ENCODE data around the gene SGK1. TPM values are rescaled to one million over a fixed set of nuclear protein-coding genes. Genes with fewer than 3 reads are reported as not detected.
"Not testable (repeated sequence)": the region's sequence is repeated elsewhere in the genome, so short reads cannot be mapped to it uniquely, and the experiment has no call there.

The SGK1 gene
- total RNA-seq, 2 donors from 2014 or later = 67.3 to 97.5 TPM

DNA sequence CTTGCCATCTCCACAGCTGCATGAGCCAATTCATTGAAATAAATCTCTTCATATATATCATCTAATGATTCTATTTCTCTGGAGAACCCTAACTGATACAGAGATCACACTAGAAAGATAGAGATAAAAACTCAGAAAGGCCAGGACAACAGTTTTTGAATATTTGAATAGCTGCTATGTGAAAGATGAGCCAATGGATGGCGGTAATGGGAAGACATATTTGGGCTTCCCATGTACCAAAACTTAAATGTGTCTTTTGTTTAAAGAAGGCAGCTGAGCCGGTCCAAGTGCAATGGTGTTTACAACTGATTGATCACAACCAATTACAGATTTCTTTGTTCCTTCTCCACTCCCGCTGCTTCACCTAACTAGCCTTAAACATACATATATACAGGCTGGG is 35.1 kb downstream of the SGK1 start:
- Histone ChIP-seq H3K27me3 (replicated peaks; ENCODE audit: insufficient read depth) (no peaks in the 10 kb centered on the region), H3K27ac (no peak overlapping the region), H3K9me3 (no peaks in the 10 kb centered on the region), H3K4me1 (ENCODE audit: control insufficient read depth in 1 of 2, low read depth in 2 of 2) (no peaks in the 10 kb centered on the region), H3K36me3 (no peaks in the 10 kb centered on the region), H3K4me3 (no peak overlapping the region)
- TF ChIP-seq, protein P1, sequence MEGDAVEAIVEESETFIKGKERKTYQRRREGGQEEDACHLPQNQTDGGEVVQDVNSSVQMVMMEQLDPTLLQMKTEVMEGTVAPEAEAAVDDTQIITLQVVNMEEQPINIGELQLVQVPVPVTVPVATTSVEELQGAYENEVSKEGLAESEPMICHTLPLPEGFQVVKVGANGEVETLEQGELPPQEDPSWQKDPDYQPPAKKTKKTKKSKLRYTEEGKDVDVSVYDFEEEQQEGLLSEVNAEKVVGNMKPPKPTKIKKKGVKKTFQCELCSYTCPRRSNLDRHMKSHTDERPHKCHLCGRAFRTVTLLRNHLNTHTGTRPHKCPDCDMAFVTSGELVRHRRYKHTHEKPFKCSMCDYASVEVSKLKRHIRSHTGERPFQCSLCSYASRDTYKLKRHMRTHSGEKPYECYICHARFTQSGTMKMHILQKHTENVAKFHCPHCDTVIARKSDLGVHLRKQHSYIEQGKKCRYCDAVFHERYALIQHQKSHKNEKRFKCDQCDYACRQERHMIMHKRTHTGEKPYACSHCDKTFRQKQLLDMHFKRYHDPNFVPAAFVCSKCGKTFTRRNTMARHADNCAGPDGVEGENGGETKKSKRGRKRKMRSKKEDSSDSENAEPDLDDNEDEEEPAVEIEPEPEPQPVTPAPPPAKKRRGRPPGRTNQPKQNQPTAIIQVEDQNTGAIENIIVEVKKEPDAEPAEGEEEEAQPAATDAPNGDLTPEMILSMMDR (IDR thresholded peaks at IDR 0.05) = no peak
- DNase-seq (ENCODE audit: low spot score) (no peak), ATAC-seq (ENCODE audit: insufficient number of reproducible peaks, low FRiP score, low read depth) (no peak)

DNA sequence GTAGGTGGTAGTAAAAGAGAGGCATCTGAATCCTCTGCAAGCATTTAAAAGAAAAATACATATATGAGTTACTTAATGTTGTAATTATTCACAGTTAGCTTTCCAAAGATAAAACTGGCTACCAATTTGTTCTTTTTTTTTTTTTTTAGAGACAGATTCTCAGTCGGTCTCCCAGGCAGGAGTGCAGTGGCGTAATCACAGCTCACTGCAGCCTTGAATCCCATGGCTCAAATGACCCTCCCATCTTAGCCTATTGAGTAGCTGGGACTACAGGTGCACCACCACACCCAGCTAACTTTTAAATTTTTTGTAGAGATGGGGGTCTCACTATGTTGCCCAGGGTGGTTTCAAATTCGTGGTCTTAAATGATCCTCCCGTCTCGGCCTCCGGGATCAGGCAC is 36.5 kb downstream of the SGK1 start:
- H3K4me1 ChIP-seq (ENCODE audit: control insufficient read depth in 1 of 2, low read depth in 2 of 2) = no peaks in the 10 kb centered on the region
- H3K9me3 ChIP-seq = no peaks in the 10 kb centered on the region
- H3K27ac ChIP-seq = no peak overlapping the region
- TF ChIP-seq, protein P1 (IDR thresholded peaks at IDR 0.05) = no peak
- no peak for ATAC-seq (ENCODE audit: insufficient number of reproducible peaks, low FRiP score, low read depth)
- no peaks in the 10 kb centered on the region for H3K36me3 ChIP-seq
- no peaks in the 10 kb centered on the region for H3K27me3 ChIP-seq (replicated peaks; ENCODE audit: insufficient read depth)
- no peak overlapping the region for H3K4me3 ChIP-seq
- DNase-seq (ENCODE audit: low spot score) = no peak

DNA sequence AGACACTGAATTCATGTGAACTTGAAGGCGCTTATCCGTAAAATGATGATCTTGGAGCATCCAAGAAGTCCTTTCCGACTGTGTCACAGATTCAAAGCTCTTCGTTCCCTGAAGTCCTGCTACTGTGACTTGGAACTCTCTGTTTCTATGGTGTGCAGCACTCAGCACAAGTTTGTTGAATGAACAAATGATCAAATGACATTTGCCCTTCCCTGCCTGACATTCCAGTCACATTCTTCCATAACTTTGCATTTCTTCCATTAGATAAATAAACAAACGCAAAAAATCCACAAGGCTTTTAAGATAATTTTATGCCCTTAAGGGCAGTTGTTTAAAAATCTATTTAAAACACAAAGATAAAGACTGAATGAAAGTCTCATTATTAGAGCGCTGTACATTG is 39.9 kb downstream of the SGK1 start:
- H3K4me3 ChIP-seq = no peak overlapping the region
- ATAC-seq (ENCODE audit: insufficient number of reproducible peaks, low FRiP score, low read depth) (no peak), DNase-seq (ENCODE audit: low spot score) (no peak)
- TF ChIP-seq, protein P1 (IDR thresholded peaks at IDR 0.05) = no peak
- H3K27me3 ChIP-seq (replicated peaks; ENCODE audit: insufficient read depth) = no peaks in the 10 kb centered on the region
- H3K27ac ChIP-seq = no peak overlapping the region
- no peaks in the 10 kb centered on the region for H3K36me3 ChIP-seq
- H3K4me1 ChIP-seq (ENCODE audit: control insufficient read depth in 1 of 2, low read depth in 2 of 2) = no peaks in the 10 kb centered on the region
- H3K9me3 ChIP-seq = no peaks in the 10 kb centered on the region

DNA sequence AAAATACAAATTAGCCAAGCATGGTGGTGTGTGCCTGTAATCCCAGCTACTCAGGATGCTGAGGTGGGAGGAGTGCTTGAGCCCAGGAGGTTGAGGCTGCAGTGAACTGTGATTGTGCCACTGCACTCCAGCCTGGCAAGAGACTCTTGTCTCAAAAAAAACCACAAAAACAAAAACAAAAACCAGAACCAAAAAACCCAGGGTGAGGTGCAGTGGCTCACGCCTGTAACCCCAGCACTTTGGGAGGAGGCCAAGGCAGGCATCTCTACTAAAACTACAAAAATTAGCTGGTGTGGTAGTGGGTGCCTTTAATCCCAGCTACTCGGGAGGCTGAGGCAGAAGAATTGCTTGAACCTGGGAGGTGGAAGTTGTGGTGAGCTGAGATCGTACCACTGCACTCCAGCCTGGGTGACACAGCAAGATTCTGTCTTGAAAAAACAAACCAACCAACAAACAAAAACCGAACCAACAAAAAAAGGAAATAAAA is 41.0 kb downstream of the SGK1 start:
- H3K27me3 ChIP-seq (replicated peaks; ENCODE audit: insufficient read depth); DNase-seq (ENCODE audit: low spot score); H3K4me1 ChIP-seq (ENCODE audit: control insufficient read depth in 1 of 2, low read depth in 2 of 2); H3K27ac ChIP-seq; H3K36me3 ChIP-seq; ATAC-seq (ENCODE audit: insufficient number of reproducible peaks, low FRiP score, low read depth); H3K4me3 ChIP-seq; H3K9me3 ChIP-seq: not testable (repeated sequence)

DNA sequence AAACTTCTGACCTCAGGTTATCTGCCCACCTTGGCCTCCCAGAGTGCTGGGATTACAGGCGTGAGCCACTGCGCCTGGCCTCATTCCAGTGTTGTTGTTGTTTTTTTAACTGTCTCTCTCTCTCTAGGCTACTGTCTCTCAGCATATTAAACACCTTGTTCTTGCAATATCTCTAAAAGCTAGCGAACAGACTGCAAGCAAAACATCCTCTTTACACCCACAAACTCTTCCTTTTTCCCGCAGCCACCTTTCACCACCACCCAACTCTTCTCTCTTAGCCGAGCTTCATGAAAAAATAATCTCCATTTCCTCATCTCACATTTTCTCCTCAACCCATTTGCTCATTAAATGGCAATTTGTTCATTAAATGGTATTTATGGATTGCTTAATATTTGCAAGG is 45.5 kb downstream of the SGK1 start:
- Histone ChIP-seq H3K27me3 (replicated peaks; ENCODE audit: insufficient read depth) (no peaks in the 10 kb centered on the region), H3K36me3 (no peaks in the 10 kb centered on the region), H3K27ac (no peak overlapping the region), H3K4me1 (ENCODE audit: control insufficient read depth in 1 of 2, low read depth in 2 of 2) (no peaks in the 10 kb centered on the region), H3K9me3 (no peaks in the 10 kb centered on the region), H3K4me3 (no peak overlapping the region)
- ATAC-seq (ENCODE audit: insufficient number of reproducible peaks, low FRiP score, low read depth) (no peak), DNase-seq (ENCODE audit: low spot score) (no peak)
- TF ChIP-seq, protein P1 (IDR thresholded peaks at IDR 0.05) = no peak

DNA sequence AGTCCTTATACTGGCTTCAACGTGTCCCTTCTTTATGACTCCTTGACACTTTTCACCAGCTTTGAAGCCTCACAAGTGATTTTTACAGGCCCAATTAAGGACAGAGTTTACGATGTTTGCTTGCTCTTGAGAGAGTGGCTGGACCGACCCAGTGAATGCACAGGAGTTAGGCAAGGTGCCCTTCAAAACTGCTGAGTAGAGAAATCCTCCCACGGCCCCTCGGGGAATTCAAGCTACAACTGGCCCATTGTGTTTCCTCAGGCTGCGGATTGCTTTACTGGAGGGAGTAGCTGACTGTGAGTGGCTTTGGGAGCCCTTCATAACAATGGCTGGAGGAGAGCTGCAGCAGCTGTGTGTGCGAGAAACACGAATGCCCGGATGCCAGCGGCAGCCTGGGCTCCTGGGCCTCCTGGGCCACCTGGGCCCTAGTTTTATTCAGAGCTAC is 50.0 kb downstream of the SGK1 start:
- H3K27ac ChIP-seq = no peak overlapping the region
- no peaks in the 10 kb centered on the region for H3K36me3 ChIP-seq
- no peaks in the 10 kb centered on the region for H3K27me3 ChIP-seq (replicated peaks; ENCODE audit: insufficient read depth)
- H3K4me1 ChIP-seq (ENCODE audit: control insufficient read depth in 1 of 2, low read depth in 2 of 2) = no peaks in the 10 kb centered on the region
- no peaks in the 10 kb centered on the region for H3K9me3 ChIP-seq
- no peak overlapping the region for H3K4me3 ChIP-seq
- TF ChIP-seq, protein P1 (IDR thresholded peaks at IDR 0.05) = no peak
- DNase-seq (ENCODE audit: low spot score) (no peak), ATAC-seq (ENCODE audit: insufficient number of reproducible peaks, low FRiP score, low read depth) (no peak)

All from thoracic aorta (tissue), 2 donors.